Kidney capillary endothelial cell (primary cell): ENCODE data around the gene NOP14.
A peak's percentile ranks its signal among the peaks of the same experiment; 100 is the strongest.
"Not testable (repeated sequence)": the region's sequence is repeated elsewhere in the genome, so short reads cannot be mapped to it uniquely, and the experiment has no call there.

Experiments
- DNase-seq: peaks from one replicate; pipeline ENCODE4 v3.0.0-alpha.2; 2018; ENCODE audit warnings: low spot score

NOP14 gene

GRCh38 chr4:2931512-2932301 lies 31.5 kb downstream of the NOP14 start:
- DNase-seq = peak; percentile 74

- no peak for DNase-seq
Observed at GRCh38 chr4:2930758-2931511, 32.3 kb downstream of the NOP14 start.

GRCh38 chr4:2930135-2930757 lies 33.0 kb downstream of the NOP14 start:
- no peak for DNase-seq

DNA sequence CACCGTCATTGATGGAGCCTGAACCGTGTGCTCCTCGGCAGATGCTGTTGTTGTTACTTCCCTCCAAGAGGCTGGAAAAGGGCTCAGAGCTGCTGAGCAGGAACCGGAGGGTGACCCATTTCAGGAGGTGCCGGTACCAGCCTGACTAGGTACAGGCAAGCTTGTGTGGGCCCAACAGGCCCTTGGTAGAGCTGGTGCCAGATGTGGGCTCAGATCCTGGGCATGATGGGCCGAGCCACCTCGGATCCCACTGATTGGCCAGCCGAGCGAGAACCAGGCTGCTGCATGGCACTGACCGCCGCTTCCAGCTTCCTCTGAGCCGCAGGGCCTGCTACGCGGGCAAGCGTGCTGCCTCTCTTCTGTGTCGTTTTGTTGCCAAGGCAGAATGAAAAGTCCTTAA lies 33.7 kb downstream of the NOP14 start:
- no peak for DNase-seq

GRCh38 chr4:2928242-2929176 lies 34.7 kb downstream of the NOP14 start:
- DNase-seq = no peak

GRCh38 chr4:2927696-2928075 lies 35.5 kb downstream of the NOP14 start:
- no peak for DNase-seq

DNA sequence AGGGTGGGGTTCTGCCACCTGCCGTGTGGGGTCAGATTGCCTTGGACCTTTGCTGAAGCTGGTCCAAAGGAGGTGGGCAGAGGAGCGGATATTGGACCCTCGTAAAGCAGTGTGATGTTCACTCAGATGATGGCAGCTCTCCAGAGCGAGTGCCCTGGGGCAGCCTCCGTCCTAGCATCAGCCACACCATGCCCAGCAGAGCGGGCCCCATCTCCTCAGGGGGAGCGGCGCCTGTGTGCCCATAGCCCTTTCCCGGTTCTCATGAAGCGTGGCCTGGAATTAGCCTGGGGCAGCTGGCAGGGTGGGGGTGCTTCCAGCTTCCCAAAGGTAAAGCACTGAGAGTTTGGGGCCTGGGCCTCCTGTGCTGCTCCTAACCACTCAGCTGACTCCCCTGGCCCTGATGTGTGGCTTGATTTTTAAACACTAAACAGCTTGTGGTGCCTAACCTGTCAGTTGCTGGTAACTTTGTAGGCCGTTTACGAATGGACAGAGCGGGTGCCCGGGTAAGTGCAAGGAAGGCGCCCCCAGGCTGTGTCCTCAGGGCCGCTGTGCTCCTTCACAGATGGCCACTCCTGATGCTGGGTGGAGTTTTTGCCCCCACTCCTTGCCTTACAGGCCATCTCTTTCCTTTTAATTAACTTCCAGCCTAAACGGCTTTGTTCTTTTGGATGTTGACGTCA lies 36.0 kb downstream of the NOP14 start:
- DNase-seq = no peak

GRCh38 chr4:2925931-2926860 lies 37.0 kb downstream of the NOP14 start:
- DNase-seq = no peak

DNA sequence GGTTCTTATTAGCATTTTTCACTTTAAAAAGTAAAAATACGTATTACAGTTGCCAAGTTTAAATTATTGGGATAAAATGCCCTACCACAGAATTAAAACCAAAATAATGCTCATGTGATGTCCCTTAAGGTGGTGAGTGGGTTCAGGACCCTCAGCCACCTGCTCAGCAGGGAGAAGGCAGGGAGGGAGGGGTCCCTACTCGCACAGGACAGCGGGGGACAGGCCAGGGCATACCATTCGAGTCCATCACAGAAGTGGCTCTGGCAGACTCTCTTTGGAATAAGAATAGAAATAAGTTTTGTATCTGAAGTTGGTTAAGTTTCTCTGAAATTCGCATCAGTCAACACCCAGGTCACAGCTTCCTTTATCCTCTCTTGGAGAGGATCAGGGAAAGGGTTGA lies 37.7 kb downstream of the NOP14 start:
- no peak for DNase-seq

DNA sequence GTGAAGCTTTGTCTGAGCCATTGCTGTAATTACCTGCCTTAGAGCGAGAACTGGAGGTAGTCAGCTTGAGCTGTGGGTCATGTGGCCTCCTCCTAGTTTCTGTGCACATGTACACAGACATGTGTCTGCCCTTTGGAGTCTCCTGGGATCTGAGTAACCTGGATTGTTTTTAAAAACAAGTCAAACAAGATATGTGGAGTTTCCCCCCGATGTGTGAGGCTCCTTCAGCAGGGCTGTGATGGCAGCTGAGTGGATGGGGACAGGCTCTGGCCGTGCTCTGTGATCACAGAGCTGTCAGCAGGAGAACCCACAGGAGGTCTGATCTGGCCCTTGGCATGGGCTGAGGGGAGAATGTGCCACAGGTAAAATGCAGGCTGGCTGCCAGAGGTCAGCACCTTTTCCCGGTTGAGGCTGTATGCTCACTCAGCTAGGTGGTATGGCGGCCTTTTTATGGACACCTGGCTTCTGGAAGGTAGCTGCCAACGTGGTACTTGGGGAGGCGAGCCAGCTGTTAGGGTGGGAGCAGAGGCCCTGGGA lies 38.4 kb downstream of the NOP14 start:
- no peak for DNase-seq

GRCh38 chr4:2924286-2924685 lies 38.9 kb downstream of the NOP14 start:
- no peak for DNase-seq

- no peak for DNase-seq
Observed at GRCh38 chr4:2923668-2924173, 39.5 kb downstream of the NOP14 start.

DNA sequence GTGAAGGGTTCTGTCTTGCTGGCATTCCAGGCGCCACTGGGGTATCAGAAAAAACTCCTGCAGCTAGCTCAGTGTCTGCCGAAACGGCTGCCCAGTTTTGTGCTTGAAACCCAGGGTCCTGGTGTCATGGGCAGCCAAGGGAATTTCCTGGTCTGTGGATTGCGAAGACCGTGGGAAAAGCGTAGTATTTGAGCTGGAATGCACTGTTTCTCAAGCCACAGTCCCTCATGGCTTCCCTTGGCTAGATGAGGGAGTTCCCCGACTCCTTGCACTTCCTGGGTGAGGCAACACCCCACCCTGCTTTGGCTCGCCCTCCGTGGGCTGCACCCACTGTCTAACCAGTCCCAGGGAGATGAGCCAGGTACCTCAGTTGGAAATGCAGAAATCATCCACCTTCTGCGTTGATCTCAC lies 40.1 kb downstream of the NOP14 start:
- DNase-seq = no peak

GRCh38 chr4:2922453-2923101 lies 40.6 kb downstream of the NOP14 start:
- not testable (repeated sequence) for DNase-seq

DNA sequence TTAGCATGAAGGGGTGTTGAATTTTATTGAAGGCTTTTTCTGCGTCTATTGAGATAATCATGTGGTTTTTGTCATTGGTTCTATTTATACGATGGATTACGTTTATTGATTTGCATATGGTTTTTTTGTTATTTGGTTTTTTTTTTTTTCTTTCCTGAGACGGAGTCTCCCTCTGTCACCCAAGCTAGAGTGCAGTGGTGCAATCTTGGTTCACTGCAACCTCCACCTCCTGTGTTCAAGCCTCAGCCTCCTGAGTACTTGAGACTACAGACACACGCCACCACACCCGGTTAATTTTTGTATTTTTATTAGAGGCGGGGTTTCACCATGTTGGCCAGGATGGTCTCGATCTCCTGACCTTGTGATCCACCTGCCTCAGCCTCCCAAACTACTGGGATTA lies 44.5 kb downstream of the NOP14 start:
- not testable (repeated sequence) for DNase-seq

DNA sequence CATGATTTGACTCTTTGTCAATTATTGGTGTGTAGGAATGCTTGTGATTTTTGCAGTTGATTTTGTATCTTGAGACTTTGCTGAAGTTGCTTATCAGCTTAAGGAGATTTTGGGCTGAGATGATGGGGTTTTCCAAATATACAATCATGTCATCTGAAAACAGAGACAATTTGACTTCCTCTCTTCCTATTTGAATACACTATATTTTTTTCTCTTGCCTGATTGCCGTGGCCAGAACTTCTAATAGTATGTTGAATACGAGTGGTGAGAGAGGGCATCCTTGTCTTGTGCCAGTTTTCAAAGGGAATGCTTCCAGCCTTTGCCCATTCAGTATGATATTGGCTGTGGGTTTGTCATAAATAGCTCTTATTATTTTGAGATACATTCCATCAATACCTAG lies 44.9 kb downstream of the NOP14 start:
- not testable (repeated sequence) for DNase-seq

GRCh38 chr4:2916696-2917095 lies 46.5 kb downstream of the NOP14 start:
- not testable (repeated sequence) for DNase-seq

GRCh38 chr4:2915789-2916188 lies 47.4 kb downstream of the NOP14 start:
- no peak for DNase-seq
